ENCODE measurements around the gene C9orf78.
A peak's percentile ranks its signal among the peaks of the same experiment; 100 is the strongest.

C9orf78 gene

GRCh38 chr9:129840034-129840433, 5.0 kb upstream of the C9orf78 start:
- H3K9ac ChIP-seq (ENCODE audit: low read length in 5 of 5): no peak overlapping the region
- no peaks in the 10 kb centered on the region for H3K27me3 ChIP-seq (ENCODE audit: control insufficient read depth in 5 of 5, insufficient read depth in 4 of 5, low read length in 5 of 5)
- no peaks in the 10 kb centered on the region for H3K9me3 ChIP-seq (ENCODE audit: control insufficient read depth in 5 of 5, low read length in 5 of 5)
- peaks cover 0 to 6% (median 0%) of the 10 kb centered on the region in 5 donors for H3K36me3 ChIP-seq (ENCODE audit: control insufficient read depth in 5 of 5, insufficient read depth in 5 of 5, low read length in 5 of 5)
- no peak overlapping the region for H3K4me3 ChIP-seq (ENCODE audit: low read depth in 1 of 5, low read length in 5 of 5)
- H3K4me1 ChIP-seq (ENCODE audit: control insufficient read depth in 5 of 5, insufficient read depth in 5 of 5, low read length in 5 of 5): peaks cover 0 to 23% (median 14%) of the 10 kb centered on the region in 5 donors
- H3K27ac ChIP-seq (ENCODE audit: low read depth, low read length): no peak overlapping the region

GRCh38 chr9:129839324-129840023, 4.4 kb upstream of the C9orf78 start:
- Histone ChIP-seq H3K4me1 (ENCODE audit: control insufficient read depth in 5 of 5, insufficient read depth in 5 of 5, low read length in 5 of 5) (peaks cover under 1 to 27% (median 18%) of the 10 kb centered on the region in 5 donors), H3K27me3 (ENCODE audit: control insufficient read depth in 5 of 5, insufficient read depth in 4 of 5, low read length in 5 of 5) (no peaks in the 10 kb centered on the region), H3K27ac (ENCODE audit: low read depth, low read length) (no peak overlapping the region), H3K9me3 (ENCODE audit: control insufficient read depth in 5 of 5, low read length in 5 of 5) (no peaks in the 10 kb centered on the region), H3K9ac (ENCODE audit: low read length in 5 of 5) (no peak overlapping the region), H3K4me3 (ENCODE audit: low read depth in 1 of 5, low read length in 5 of 5) (no peak overlapping the region), H3K36me3 (ENCODE audit: control insufficient read depth in 5 of 5, insufficient read depth in 5 of 5, low read length in 5 of 5) (peaks cover 0 to 6% (median 0%) of the 10 kb centered on the region in 5 donors)

- H3K4me1 ChIP-seq (ENCODE audit: control insufficient read depth in 5 of 5, insufficient read depth in 5 of 5, low read length in 5 of 5): peaks cover 3 to 34% (median 25%) of the 10 kb centered on the region in 5 donors
- no peak overlapping the region for H3K9ac ChIP-seq (ENCODE audit: low read length in 5 of 5)
Observed at GRCh38 chr9:129838707-129839259, 3.7 kb upstream of the C9orf78 start.

GRCh38 chr9:129836311-129837007, 1.4 kb upstream of the C9orf78 start:
- H3K4me1 ChIP-seq (ENCODE audit: control insufficient read depth in 5 of 5, insufficient read depth in 5 of 5, low read length in 5 of 5): peaks cover 3 to 35% (median 28%) of the 10 kb centered on the region in 5 donors
- no peaks in the 10 kb centered on the region for H3K9me3 ChIP-seq (ENCODE audit: control insufficient read depth in 5 of 5, low read length in 5 of 5)
- H3K36me3 ChIP-seq (ENCODE audit: control insufficient read depth in 5 of 5, insufficient read depth in 5 of 5, low read length in 5 of 5): peaks cover 0 to 17% (median 10%) of the 10 kb centered on the region in 5 donors
- no peak overlapping the region for H3K27ac ChIP-seq (ENCODE audit: low read depth, low read length)
- H3K27me3 ChIP-seq (ENCODE audit: control insufficient read depth in 5 of 5, insufficient read depth in 4 of 5, low read length in 5 of 5): no peaks in the 10 kb centered on the region
- peak overlapping the region in 3 of 5 donors; percentile 74 to 85 (median 83) for H3K9ac ChIP-seq (ENCODE audit: low read length in 5 of 5)
- peak overlapping the region; percentile 75 to 99 (median 88) for H3K4me3 ChIP-seq (ENCODE audit: low read depth in 1 of 5, low read length in 5 of 5)

More at GRCh38 chr9:129838707-129839259, 3.7 kb upstream of the C9orf78 start:
- no peaks in the 10 kb centered on the region for H3K27me3 ChIP-seq (ENCODE audit: control insufficient read depth in 5 of 5, insufficient read depth in 4 of 5, low read length in 5 of 5)
- H3K9me3 ChIP-seq (ENCODE audit: control insufficient read depth in 5 of 5, low read length in 5 of 5): no peaks in the 10 kb centered on the region
- no peak overlapping the region for H3K4me3 ChIP-seq (ENCODE audit: low read depth in 1 of 5, low read length in 5 of 5)
- H3K36me3 ChIP-seq (ENCODE audit: control insufficient read depth in 5 of 5, insufficient read depth in 5 of 5, low read length in 5 of 5): peaks cover 0 to 6% (median 0%) of the 10 kb centered on the region in 5 donors
- H3K27ac ChIP-seq (ENCODE audit: low read depth, low read length): no peak overlapping the region

- peaks cover 0 to 21% (median 14%) of the 10 kb centered on the region in 5 donors for H3K36me3 ChIP-seq (ENCODE audit: control insufficient read depth in 5 of 5, insufficient read depth in 5 of 5, low read length in 5 of 5)
- H3K27ac ChIP-seq (ENCODE audit: low read depth, low read length): peak overlapping the region; percentile 46
- peak overlapping the region in 4 of 5 donors; percentile 74 to 86 (median 84) for H3K9ac ChIP-seq (ENCODE audit: low read length in 5 of 5)
- H3K9me3 ChIP-seq (ENCODE audit: control insufficient read depth in 5 of 5, low read length in 5 of 5): no peaks in the 10 kb centered on the region
- peak overlapping the region; percentile 75 to 99 (median 88) for H3K4me3 ChIP-seq (ENCODE audit: low read depth in 1 of 5, low read length in 5 of 5)
- H3K27me3 ChIP-seq (ENCODE audit: control insufficient read depth in 5 of 5, insufficient read depth in 4 of 5, low read length in 5 of 5): no peaks in the 10 kb centered on the region
- peaks cover 3 to 35% (median 28%) of the 10 kb centered on the region in 5 donors for H3K4me1 ChIP-seq (ENCODE audit: control insufficient read depth in 5 of 5, insufficient read depth in 5 of 5, low read length in 5 of 5)
Observed at GRCh38 chr9:129835860-129836223, 767 bp upstream of the C9orf78 start.

- H3K9me3 ChIP-seq (ENCODE audit: control insufficient read depth in 5 of 5, low read length in 5 of 5): no peaks in the 10 kb centered on the region
- H3K27ac ChIP-seq (ENCODE audit: low read depth, low read length): peak overlapping the region; percentile 72
- H3K9ac ChIP-seq (ENCODE audit: low read length in 5 of 5): peak overlapping the region; percentile 83 to 96 (median 84)
- H3K4me1 ChIP-seq (ENCODE audit: control insufficient read depth in 5 of 5, insufficient read depth in 5 of 5, low read length in 5 of 5): peaks cover 3 to 33% (median 26%) of the 10 kb centered on the region in 5 donors
- H3K36me3 ChIP-seq (ENCODE audit: control insufficient read depth in 5 of 5, insufficient read depth in 5 of 5, low read length in 5 of 5): peaks cover 4 to 33% (median 24%) of the 10 kb centered on the region in 5 donors
- no peaks in the 10 kb centered on the region for H3K27me3 ChIP-seq (ENCODE audit: control insufficient read depth in 5 of 5, insufficient read depth in 4 of 5, low read length in 5 of 5)
- peak overlapping the region; percentile 82 to 99 (median 96) for H3K4me3 ChIP-seq (ENCODE audit: low read depth in 1 of 5, low read length in 5 of 5)
Observed at GRCh38 chr9:129834489-129835127, 467 bp downstream of the C9orf78 start.

GRCh38 chr9:129832982-129833381, 2.1 kb downstream of the C9orf78 start:
- H3K27ac ChIP-seq (ENCODE audit: low read depth, low read length): no peak overlapping the region
- no peaks in the 10 kb centered on the region for H3K9me3 ChIP-seq (ENCODE audit: control insufficient read depth in 5 of 5, low read length in 5 of 5)
- no peak overlapping the region for H3K9ac ChIP-seq (ENCODE audit: low read length in 5 of 5)
- H3K36me3 ChIP-seq (ENCODE audit: control insufficient read depth in 5 of 5, insufficient read depth in 5 of 5, low read length in 5 of 5): peaks cover 6 to 49% (median 38%) of the 10 kb centered on the region in 5 donors
- H3K4me3 ChIP-seq (ENCODE audit: low read depth in 1 of 5, low read length in 5 of 5): no peak overlapping the region
- no peaks in the 10 kb centered on the region for H3K27me3 ChIP-seq (ENCODE audit: control insufficient read depth in 5 of 5, insufficient read depth in 4 of 5, low read length in 5 of 5)
- H3K4me1 ChIP-seq (ENCODE audit: control insufficient read depth in 5 of 5, insufficient read depth in 5 of 5, low read length in 5 of 5): peaks cover 3 to 30% (median 25%) of the 10 kb centered on the region in 5 donors

GRCh38 chr9:129828969-129829368, 6.1 kb downstream of the C9orf78 start:
- Histone ChIP-seq H3K4me1 (ENCODE audit: control insufficient read depth in 5 of 5, insufficient read depth in 5 of 5, low read length in 5 of 5) (peaks cover 0 to 5% (median 4%) of the 10 kb centered on the region in 5 donors), H3K36me3 (ENCODE audit: control insufficient read depth in 5 of 5, insufficient read depth in 5 of 5, low read length in 5 of 5) (peaks cover 6 to 58% (median 40%) of the 10 kb centered on the region in 5 donors), H3K9ac (ENCODE audit: low read length in 5 of 5) (no peak overlapping the region), H3K27ac (ENCODE audit: low read depth, low read length) (no peak overlapping the region), H3K9me3 (ENCODE audit: control insufficient read depth in 5 of 5, low read length in 5 of 5) (no peaks in the 10 kb centered on the region), H3K4me3 (ENCODE audit: low read depth in 1 of 5, low read length in 5 of 5) (no peak overlapping the region), H3K27me3 (ENCODE audit: control insufficient read depth in 5 of 5, insufficient read depth in 4 of 5, low read length in 5 of 5) (no peaks in the 10 kb centered on the region)

GRCh38 chr9:129828051-129828450, 7.0 kb downstream of the C9orf78 start:
- Histone ChIP-seq H3K27me3 (ENCODE audit: control insufficient read depth in 5 of 5, insufficient read depth in 4 of 5, low read length in 5 of 5) (no peaks in the 10 kb centered on the region), H3K27ac (ENCODE audit: low read depth, low read length) (no peak overlapping the region), H3K9me3 (ENCODE audit: control insufficient read depth in 5 of 5, low read length in 5 of 5) (no peaks in the 10 kb centered on the region), H3K4me1 (ENCODE audit: control insufficient read depth in 5 of 5, insufficient read depth in 5 of 5, low read length in 5 of 5) (peaks cover 0 to 2% (median 2%) of the 10 kb centered on the region in 5 donors), H3K9ac (ENCODE audit: low read length in 5 of 5) (no peak overlapping the region), H3K4me3 (ENCODE audit: low read depth in 1 of 5, low read length in 5 of 5) (no peak overlapping the region), H3K36me3 (ENCODE audit: control insufficient read depth in 5 of 5, insufficient read depth in 5 of 5, low read length in 5 of 5) (peaks cover 6 to 56% (median 38%) of the 10 kb centered on the region in 5 donors)
